ENCODE measurements around the gene MRPS2.

DNA sequence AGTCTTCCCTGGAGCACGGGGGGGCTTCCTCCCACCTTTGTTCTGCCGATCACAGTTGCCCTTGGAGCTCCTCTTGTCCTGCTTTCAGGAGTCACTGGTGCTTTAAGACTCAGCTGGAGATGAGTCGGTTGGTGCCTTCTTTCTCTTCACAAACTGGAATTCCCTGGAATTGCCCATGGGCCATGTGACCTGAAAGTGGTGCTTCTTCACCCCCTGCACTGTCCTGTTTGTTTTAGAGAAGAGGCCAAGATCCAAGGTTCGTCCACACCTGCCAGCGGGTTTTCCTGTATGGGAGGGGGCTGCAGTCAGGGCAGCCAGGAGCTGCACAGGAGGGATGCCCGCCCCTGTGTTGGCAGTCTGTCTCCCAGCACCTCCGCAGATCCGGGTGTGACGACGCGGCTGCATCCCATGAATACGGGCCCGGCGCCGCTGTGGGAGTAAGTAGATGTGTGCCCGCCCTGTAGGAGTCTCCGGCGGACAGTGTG, 9.5 kb upstream of the MRPS2 start:
- TF ChIP-seq, protein P1, sequence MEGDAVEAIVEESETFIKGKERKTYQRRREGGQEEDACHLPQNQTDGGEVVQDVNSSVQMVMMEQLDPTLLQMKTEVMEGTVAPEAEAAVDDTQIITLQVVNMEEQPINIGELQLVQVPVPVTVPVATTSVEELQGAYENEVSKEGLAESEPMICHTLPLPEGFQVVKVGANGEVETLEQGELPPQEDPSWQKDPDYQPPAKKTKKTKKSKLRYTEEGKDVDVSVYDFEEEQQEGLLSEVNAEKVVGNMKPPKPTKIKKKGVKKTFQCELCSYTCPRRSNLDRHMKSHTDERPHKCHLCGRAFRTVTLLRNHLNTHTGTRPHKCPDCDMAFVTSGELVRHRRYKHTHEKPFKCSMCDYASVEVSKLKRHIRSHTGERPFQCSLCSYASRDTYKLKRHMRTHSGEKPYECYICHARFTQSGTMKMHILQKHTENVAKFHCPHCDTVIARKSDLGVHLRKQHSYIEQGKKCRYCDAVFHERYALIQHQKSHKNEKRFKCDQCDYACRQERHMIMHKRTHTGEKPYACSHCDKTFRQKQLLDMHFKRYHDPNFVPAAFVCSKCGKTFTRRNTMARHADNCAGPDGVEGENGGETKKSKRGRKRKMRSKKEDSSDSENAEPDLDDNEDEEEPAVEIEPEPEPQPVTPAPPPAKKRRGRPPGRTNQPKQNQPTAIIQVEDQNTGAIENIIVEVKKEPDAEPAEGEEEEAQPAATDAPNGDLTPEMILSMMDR (IDR thresholded peaks at IDR 0.05 in 8 of 11, conservative IDR thresholded peaks at IDR 0.05 in 3 of 11): no peak
- TF ChIP-seq POLR2A (IDR thresholded peaks at IDR 0.05) (no peak), POLR2AphosphoS5 (IDR thresholded peaks at IDR 0.05) (no peak)

Data from spleen (tissue), 7 donors.